GM19023 (cell line): ENCODE results near the gene PAFAH1B2.

Source experiments
- ATAC-seq: cut with Tn5 transposase; IDR thresholded peaks from one replicate; pipeline ENCODE4 v1.9.1; 2021; ENCODE audit warnings: mild to moderate bottlenecking, moderate library complexity; ENCODE audit not compliant: unreplicated experiment

The PAFAH1B2 gene

GRCh38 chr11:117219455-117219854, 75.4 kb downstream of the PAFAH1B2 start:
- ATAC-seq: no peak

GRCh38 chr11:117219995-117220394, 75.9 kb downstream of the PAFAH1B2 start:
- no peak for ATAC-seq

DNA sequence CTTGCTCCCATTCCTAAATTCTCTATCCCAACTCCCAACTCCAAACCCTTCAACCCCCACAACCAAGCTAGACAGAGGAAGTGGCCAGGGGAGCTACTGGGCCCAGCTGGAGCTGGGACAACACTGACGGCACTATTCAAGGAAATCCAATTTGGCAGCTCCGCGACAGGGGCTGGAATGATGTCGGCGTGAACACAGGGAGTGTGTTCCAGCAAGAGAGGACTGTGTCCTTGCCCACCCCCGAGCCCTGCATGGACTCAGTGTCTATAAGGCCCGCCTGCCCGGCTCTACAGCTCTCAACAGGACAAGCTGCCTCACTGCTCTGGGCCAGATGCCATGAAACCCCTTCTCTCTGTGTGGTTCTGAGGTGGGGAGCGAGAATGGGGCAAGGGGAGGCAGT, 76.5 kb downstream of the PAFAH1B2 start:
- no peak for ATAC-seq

- ATAC-seq: no peak
Measured at GRCh38 chr11:117220999-117221774, 77.1 kb downstream of the PAFAH1B2 start.

GRCh38 chr11:117221775-117222517, 77.9 kb downstream of the PAFAH1B2 start:
- no peak for ATAC-seq

GRCh38 chr11:117222991-117223740, 79.1 kb downstream of the PAFAH1B2 start:
- no peak for ATAC-seq

GRCh38 chr11:117223741-117224689, 79.9 kb downstream of the PAFAH1B2 start:
- no peak for ATAC-seq

- ATAC-seq: no peak
Measured at GRCh38 chr11:117225553-117226170, 81.6 kb downstream of the PAFAH1B2 start.
